OCI-LY7 (cell line): ENCODE data around the gene CCR4. TPM values are rescaled to one million over a fixed set of nuclear protein-coding genes. Genes with fewer than 3 reads are reported as not detected.
"Not testable (repeated sequence)": the region's sequence is repeated elsewhere in the genome, so short reads cannot be mapped to it uniquely, and the experiment has no call there.

ENCODE experiments used
- BruUV-seq: library from RNA; stranded (reverse); fragments of 400-500 nt; replicated peaks from 2 replicates; lab custom pipeline; 2021; lab: Mats Ljungman, UMichigan
- CTCF ChIA-PET: fragments of 300-600 bp; sonication (Branson Sonifier 250); formaldehyde crosslinking; loops from one replicate; lab custom pipeline; 2022; ENCODE audit warnings: antibody characterized with exemption; ENCODE audit not compliant: unreplicated experiment; lab: Charles Lee
- POLR2A ChIA-PET: fragments of 300-600 bp; sonication (Branson Sonifier 250); formaldehyde crosslinking; loops from one replicate; lab custom pipeline; 2022; ENCODE audit warnings: antibody characterized with exemption; lab: Charles Lee
- DNase-seq: peaks from one replicate; pipeline ENCODE4 v3.0.0-alpha.2; 2015; ENCODE audit warnings: low spot score
- H2AFZ ChIP-seq: fragments of 200-600 bp; sonication (generic), shearing (Covaris generic); 2 replicates; pipeline ENCODE4 v1.6.1; 2014; ENCODE audit warnings: mild to moderate bottlenecking, antibody characterized with exemption, low read length, moderate library complexity
- H3K27ac ChIP-seq: fragments of 200-600 bp; sonication (generic); 2 replicates; pipeline ENCODE4 v1.5.1; 2014; ENCODE audit warnings: mixed run types, low read depth, mild to moderate bottlenecking, moderate library complexity, low read length, inconsistent platforms; ENCODE audit not compliant: poor library complexity, severe bottlenecking
- H3K36me3 ChIP-seq: fragments of 200-600 bp; sonication (generic); 2 replicates; pipeline ENCODE4 v1.6.1; 2014; ENCODE audit warnings: mild to moderate bottlenecking, antibody characterized with exemption, low read length, moderate library complexity, mixed read lengths; ENCODE audit not compliant: insufficient read depth
- H3K4me1 ChIP-seq: fragments of 200-600 bp; sonication (generic); 2 replicates; pipeline ENCODE4 v1.5.1; 2014; ENCODE audit warnings: mild to moderate bottlenecking, low read length; ENCODE audit not compliant: insufficient read depth, poor library complexity, severe bottlenecking
- H3K4me2 ChIP-seq: fragments of 200-600 bp; sonication (generic); 2 replicates; pipeline ENCODE4 v1.6.1; 2014; ENCODE audit warnings: mild to moderate bottlenecking, low read length
- H3K4me3 ChIP-seq: fragments of 200-600 bp; sonication (generic); 2 replicates; pipeline ENCODE4 v1.5.1; 2014; ENCODE audit warnings: mild to moderate bottlenecking, low read depth, low read length; ENCODE audit not compliant: poor library complexity, severe bottlenecking
- H3K79me2 ChIP-seq: fragments of 200-600 bp; sonication (generic); 2 replicates; pipeline ENCODE4 v1.6.1; 2016; ENCODE audit warnings: low read depth, mild to moderate bottlenecking, low read length, moderate library complexity, mixed read lengths; ENCODE audit not compliant: insufficient read depth
- H3K9me2 ChIP-seq: fragments of 200-600 bp; sonication (generic); 2 replicates; pipeline ENCODE4 v1.6.1; 2016; ENCODE audit warnings: mild to moderate bottlenecking, low read length, mixed read lengths; ENCODE audit not compliant: insufficient read depth
- H3K9me3 ChIP-seq: fragments of 200-600 bp; sonication (generic); 2 replicates; pipeline ENCODE4 v1.6.1; 2014; ENCODE audit warnings: mild to moderate bottlenecking, mixed run types, low read length, mixed read lengths
- H4K20me1 ChIP-seq: fragments of 200-600 bp; sonication (generic); 2 replicates; pipeline ENCODE4 v1.6.1; 2014; ENCODE audit warnings: mild to moderate bottlenecking, antibody characterized with exemption, low read length, moderate library complexity, mixed read lengths; ENCODE audit not compliant: insufficient read depth
- EZH2phosphoT487 ChIP-seq: fragments of 200-600 bp; sonication (generic); IDR thresholded peaks from 2 replicates; pipeline ENCODE4 v1.6.1; 2018; ENCODE audit warnings: low read depth, borderline replicate concordance, mild to moderate bottlenecking, mixed run types, antibody characterized with exemption, low read length, moderate library complexity, mixed read lengths
- intact Hi-C: fragments of 100-400 bp; cut with micrococcal nuclease; formaldehyde crosslinking; loops from one replicate; pipeline ENCODE4 v1.10.0; 2022; ENCODE audit not compliant: unreplicated experiment
- total RNA-seq, 2 experiments: library from RNA; depleted of rRNA in 1 of 2; stranded (reverse); fragments of >200 nt in 1 of 2; shearing (Covaris generic) in 1 of 2; gene quantifications; 2 replicates each; pipeline ENCODE4 v1.2.3, GENCODE V29; 2014 to 2022
- TF ChIP-seq, protein P1 (sequence below): fragments of 200-600 bp; sonication (generic); conservative IDR thresholded peaks from 2 replicates; pipeline ENCODE4 v1.5.1; 2014; ENCODE audit warnings: mild to moderate bottlenecking, antibody characterized with exemption, low read length, moderate library complexity, mixed read lengths

Gene CCR4
- total RNA-seq, 2 experiments from 2014 or later = not detected

DNA sequence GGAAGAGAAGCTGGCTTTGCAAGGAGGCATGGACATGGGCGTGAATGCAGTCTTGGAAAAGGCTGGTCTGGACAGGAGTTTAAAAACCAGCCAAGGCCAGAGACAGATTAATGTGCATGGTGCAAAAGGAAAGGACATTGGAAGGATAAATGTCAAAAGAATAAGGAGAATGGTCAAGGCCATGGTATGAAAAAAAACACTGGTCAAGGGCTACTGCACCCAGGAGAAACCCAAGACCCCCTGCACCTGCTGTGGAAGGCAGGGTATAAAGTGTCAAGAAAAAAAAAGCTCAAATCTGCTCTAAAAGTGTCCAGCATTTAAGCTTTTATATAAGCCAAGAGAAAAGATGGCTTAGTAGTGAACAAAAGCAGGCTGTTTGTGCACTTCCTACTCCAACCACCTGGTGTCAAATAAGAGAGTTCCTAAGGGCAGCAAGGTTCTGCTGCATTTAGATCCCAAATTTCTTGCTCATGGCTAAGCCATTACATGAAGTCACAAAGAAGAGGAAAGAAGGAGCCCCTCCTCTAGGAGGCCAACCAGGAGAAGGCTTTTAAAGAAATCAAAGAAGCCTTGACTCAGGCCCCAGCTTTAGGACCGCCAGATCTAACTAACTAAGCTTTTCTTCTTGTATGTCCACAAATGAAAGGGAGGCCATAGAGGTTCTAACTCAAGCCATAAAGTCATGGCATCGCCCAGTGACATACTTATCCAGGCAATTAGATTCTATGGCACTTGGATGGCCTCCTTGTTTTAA is 16.9 kb downstream of the CCR4 start:
- Histone ChIP-seq H3K4me2 (no peak overlapping the region), H3K9me2 (no peaks in the 10 kb centered on the region), H3K27ac (no peak overlapping the region), H4K20me1 (no peaks in the 10 kb centered on the region), H3K9me3 (peaks cover 19% of the 10 kb centered on the region), H3K4me3 (no peak overlapping the region), H3K4me1 (no peaks in the 10 kb centered on the region), H2AFZ (no peak overlapping the region), H3K36me3 (no peaks in the 10 kb centered on the region), H3K79me2 (no peaks in the 10 kb centered on the region)
- BruUV-seq = no TSS peak
- TF ChIP-seq, protein P1, sequence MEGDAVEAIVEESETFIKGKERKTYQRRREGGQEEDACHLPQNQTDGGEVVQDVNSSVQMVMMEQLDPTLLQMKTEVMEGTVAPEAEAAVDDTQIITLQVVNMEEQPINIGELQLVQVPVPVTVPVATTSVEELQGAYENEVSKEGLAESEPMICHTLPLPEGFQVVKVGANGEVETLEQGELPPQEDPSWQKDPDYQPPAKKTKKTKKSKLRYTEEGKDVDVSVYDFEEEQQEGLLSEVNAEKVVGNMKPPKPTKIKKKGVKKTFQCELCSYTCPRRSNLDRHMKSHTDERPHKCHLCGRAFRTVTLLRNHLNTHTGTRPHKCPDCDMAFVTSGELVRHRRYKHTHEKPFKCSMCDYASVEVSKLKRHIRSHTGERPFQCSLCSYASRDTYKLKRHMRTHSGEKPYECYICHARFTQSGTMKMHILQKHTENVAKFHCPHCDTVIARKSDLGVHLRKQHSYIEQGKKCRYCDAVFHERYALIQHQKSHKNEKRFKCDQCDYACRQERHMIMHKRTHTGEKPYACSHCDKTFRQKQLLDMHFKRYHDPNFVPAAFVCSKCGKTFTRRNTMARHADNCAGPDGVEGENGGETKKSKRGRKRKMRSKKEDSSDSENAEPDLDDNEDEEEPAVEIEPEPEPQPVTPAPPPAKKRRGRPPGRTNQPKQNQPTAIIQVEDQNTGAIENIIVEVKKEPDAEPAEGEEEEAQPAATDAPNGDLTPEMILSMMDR = no peak
- TF ChIP-seq EZH2phosphoT487 = no peak
- CTCF ChIA-PET = no interaction called here
- POLR2A ChIA-PET = interaction anchor here (0.6 to 1.5 kb wide), 6 partner anchors 16 to 65 kb away, joined by 3 to 4 read pairs (median 3); no protein-coding TSS in a partner anchor
- DNase-seq = no peak
- intact Hi-C loops = no loop called here

DNA sequence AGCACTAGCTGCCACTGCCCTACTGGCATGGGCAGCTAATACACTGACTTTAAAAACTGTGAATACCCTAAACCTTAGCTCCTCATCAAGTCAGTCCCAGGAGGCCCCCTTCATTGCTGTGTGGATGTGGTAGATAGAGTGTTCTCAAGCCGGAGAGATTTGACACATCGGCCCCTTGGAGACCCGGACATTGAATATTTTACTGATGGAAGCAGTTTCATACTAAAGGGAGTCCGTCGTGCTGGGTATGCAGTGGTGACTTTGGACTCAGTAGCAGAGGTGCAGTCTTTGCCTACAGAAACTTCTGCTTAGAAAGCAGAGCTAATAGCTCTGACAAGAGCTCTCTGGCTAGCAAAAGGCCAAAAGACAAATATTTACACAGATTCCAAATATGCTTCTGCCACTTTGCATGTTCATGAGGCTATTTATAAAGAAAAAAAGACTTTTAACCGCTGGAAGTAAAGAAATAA is 17.5 kb downstream of the CCR4 start:
- H3K4me1 ChIP-seq = no peaks in the 10 kb centered on the region
- intact Hi-C loops = no loop called here
- H3K9me2 ChIP-seq = no peaks in the 10 kb centered on the region
- TF ChIP-seq, protein P1 = no peak
- no TSS peak for BruUV-seq
- H3K79me2 ChIP-seq = no peaks in the 10 kb centered on the region
- H3K4me2 ChIP-seq = no peak overlapping the region
- H3K27ac ChIP-seq = no peak overlapping the region
- ChIA-PET CTCF (no interaction called here), POLR2A (interaction anchor here (0.8 to 1.5 kb wide), 5 partner anchors 17 to 64 kb away, joined by 3 to 4 read pairs (median 3); no protein-coding TSS in a partner anchor)
- H3K4me3 ChIP-seq = no peak overlapping the region
- H4K20me1 ChIP-seq = no peaks in the 10 kb centered on the region
- peaks cover 19% of the 10 kb centered on the region for H3K9me3 ChIP-seq
- H2AFZ ChIP-seq = no peak overlapping the region
- DNase-seq = no peak
- H3K36me3 ChIP-seq = no peaks in the 10 kb centered on the region

DNA sequence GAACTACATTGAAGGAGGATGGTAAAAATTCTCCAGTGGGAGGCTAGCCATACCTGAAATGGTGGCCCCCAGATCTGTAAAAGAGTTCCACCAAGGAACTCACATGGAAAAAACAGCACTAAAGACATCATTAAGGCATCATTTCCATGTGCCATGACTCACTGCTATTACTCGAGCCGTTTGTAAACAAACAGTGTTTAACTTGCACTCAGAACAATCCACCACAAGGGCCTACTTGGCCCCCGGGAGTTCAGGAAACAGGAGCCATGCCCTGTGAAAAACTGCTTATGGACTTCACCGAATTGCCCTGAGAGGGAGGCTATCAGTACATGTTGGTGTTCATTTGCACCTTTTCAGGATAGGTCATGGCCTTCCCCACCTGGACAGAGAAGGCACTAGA is 18.2 kb downstream of the CCR4 start:
- CTCF ChIA-PET = no interaction called here
- no peak overlapping the region for H3K4me3 ChIP-seq
- no peaks in the 10 kb centered on the region for H4K20me1 ChIP-seq
- no TSS peak for BruUV-seq
- intact Hi-C loops = no loop called here
- H3K27ac ChIP-seq = no peak overlapping the region
- H3K9me2 ChIP-seq = no peaks in the 10 kb centered on the region
- H2AFZ ChIP-seq = no peak overlapping the region
- POLR2A ChIA-PET = interaction anchor here (0.8 kb wide), 1 partner anchor 59 kb away, joined by 3 read pairs; no protein-coding TSS in a partner anchor
- no peaks in the 10 kb centered on the region for H3K79me2 ChIP-seq
- H3K9me3 ChIP-seq = peaks cover 14% of the 10 kb centered on the region
- no peaks in the 10 kb centered on the region for H3K4me1 ChIP-seq
- TF ChIP-seq, protein P1 = no peak
- no peak for TF ChIP-seq EZH2phosphoT487
- no peak overlapping the region for H3K4me2 ChIP-seq
- no peaks in the 10 kb centered on the region for H3K36me3 ChIP-seq
- no peak for DNase-seq

DNA sequence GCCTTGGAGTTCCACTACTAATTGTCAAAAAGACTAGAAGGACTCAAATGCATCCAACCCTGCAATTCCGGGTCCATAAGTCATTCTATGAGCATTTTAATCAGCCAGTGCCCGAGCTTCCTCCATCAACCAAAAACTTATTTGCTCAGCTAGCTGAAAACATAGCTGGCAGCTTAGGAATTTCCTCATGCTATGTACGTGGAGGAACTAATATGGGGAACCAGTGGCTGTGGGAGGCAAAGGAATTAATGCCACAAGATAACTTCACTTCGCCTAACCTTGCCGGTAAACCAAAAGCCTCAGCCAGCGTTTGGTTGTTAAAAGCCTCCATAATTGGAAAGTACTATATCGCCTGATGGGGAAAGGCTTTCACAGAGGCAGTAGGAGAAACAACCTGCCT is 19.8 kb downstream of the CCR4 start:
- H3K4me2 ChIP-seq, CTCF ChIA-PET, H3K4me3 ChIP-seq, H3K36me3 ChIP-seq, H3K9me2 ChIP-seq, H3K9me3 ChIP-seq, intact Hi-C loops, H2AFZ ChIP-seq, POLR2A ChIA-PET, H3K27ac ChIP-seq, DNase-seq, BruUV-seq, H3K79me2 ChIP-seq, H4K20me1 ChIP-seq: not testable (repeated sequence)
- H3K4me1 ChIP-seq = peaks cover 11% of the 10 kb centered on the region
